H1 (cell line): ENCODE data around the gene ZNF24. TPM values are rescaled to one million over a fixed set of nuclear protein-coding genes. Genes with fewer than 3 reads are reported as not detected.

ENCODE experiments used
- BACH1 ChIP-seq: IDR thresholded peaks from 2 replicates; pipeline ENCODE4 v1.6.1; 2012; ENCODE audit warnings: low read length, improper control_type of control experiment
- CBX8 ChIP-seq: fragments of 300-800, 300-1000 bp; sonication (generic); IDR thresholded peaks from 2 replicates; pipeline ENCODE4 v1.7.1; 2016; ENCODE audit warnings: low read depth, low read length, borderline replicate concordance
- CREB1 ChIP-seq: IDR thresholded peaks from 2 replicates; pipeline ENCODE4 v1.6.1; 2012; ENCODE audit warnings: inconsistent platforms
- PHF8 ChIP-seq: fragments of 200-600 bp; sonication (generic); conservative IDR thresholded peaks from 2 replicates; pipeline ENCODE4 v1.7.1; 2012; ENCODE audit warnings: low read depth, mild to moderate bottlenecking, inconsistent platforms, low read length, moderate library complexity
- RFX5 ChIP-seq: IDR thresholded peaks from 2 replicates; pipeline ENCODE4 v1.6.1; 2011; ENCODE audit warnings: low read depth, low read length, improper control_type of control experiment, borderline replicate concordance
- ZNF274 ChIP-seq: IDR thresholded peaks from 2 replicates; pipeline ENCODE4 v1.7.0; 2012; ENCODE audit warnings: low read length, borderline replicate concordance; ENCODE audit errors: extremely low read depth
- polyA plus RNA-seq, 7 experiments: library from polyadenylated mRNA; depleted of rRNA in 3 of 7; stranded (reverse) in 5 of 7; unstranded in 2 of 7; fragments of >200 nt in 5 of 7; fragments of 200-250 nt in 2 of 7; gene quantifications; 1 replicate in 5 of 7; 2 replicates in 1 of 7; 4 replicates in 1 of 7; pipeline versions ENCODE4 v1.2.1 to v1.2.3, GENCODE V29; 2011 to 2013; ENCODE audit warnings: missing spikeins in 2 of 7, mixed read lengths in 2 of 7
- total RNA-seq: library from RNA; stranded (reverse); fragmentation: NEBNext Ultra II Directional; extraction: Animal tissue kit (Norgen Biotek cat#: 25700); gene quantifications from 2 replicates; pipeline ENCODE4 v1.2.1, GENCODE V29; 2021
- TF ChIP-seq, protein P1 (sequence below): fragments of 300-600 bp; sonication (generic); IDR thresholded peaks from 2 replicates; pipeline ENCODE4 v1.7.1; 2012; ENCODE audit warnings: low read length, moderate library complexity, mild to moderate bottlenecking, inconsistent platforms; ENCODE audit not compliant: insufficient replicate concordance

ZNF24 gene
- total and polyA plus RNA-seq, 2 of the 8 experiments (the other 6 are each of a cell fraction or from before 2014, with no cell fraction given), result 12.5 to 56.9 TPM

DNA sequence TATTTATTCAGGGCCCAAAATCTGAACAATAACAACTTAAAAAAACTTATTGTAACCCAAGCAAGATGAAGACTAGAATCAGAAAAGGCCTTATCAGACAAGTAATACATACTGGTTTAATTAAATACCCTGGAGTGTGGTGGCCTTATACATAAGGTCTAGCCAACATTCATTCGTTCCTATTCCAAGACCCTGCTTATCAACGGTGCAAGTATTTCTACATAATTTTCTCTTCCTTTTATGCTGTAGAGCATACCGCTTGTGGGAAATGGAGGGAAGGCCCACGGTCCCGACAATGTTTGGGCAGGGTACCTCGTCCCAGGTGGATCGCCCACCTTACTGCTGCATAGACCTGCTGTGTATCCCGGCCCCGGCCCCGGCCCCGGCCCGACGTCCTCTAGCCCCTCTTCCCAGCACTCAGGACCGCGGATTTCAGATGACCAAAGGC lies 708 bp downstream of the ZNF24 start (continued):
- TF ChIP-seq, protein P1, sequence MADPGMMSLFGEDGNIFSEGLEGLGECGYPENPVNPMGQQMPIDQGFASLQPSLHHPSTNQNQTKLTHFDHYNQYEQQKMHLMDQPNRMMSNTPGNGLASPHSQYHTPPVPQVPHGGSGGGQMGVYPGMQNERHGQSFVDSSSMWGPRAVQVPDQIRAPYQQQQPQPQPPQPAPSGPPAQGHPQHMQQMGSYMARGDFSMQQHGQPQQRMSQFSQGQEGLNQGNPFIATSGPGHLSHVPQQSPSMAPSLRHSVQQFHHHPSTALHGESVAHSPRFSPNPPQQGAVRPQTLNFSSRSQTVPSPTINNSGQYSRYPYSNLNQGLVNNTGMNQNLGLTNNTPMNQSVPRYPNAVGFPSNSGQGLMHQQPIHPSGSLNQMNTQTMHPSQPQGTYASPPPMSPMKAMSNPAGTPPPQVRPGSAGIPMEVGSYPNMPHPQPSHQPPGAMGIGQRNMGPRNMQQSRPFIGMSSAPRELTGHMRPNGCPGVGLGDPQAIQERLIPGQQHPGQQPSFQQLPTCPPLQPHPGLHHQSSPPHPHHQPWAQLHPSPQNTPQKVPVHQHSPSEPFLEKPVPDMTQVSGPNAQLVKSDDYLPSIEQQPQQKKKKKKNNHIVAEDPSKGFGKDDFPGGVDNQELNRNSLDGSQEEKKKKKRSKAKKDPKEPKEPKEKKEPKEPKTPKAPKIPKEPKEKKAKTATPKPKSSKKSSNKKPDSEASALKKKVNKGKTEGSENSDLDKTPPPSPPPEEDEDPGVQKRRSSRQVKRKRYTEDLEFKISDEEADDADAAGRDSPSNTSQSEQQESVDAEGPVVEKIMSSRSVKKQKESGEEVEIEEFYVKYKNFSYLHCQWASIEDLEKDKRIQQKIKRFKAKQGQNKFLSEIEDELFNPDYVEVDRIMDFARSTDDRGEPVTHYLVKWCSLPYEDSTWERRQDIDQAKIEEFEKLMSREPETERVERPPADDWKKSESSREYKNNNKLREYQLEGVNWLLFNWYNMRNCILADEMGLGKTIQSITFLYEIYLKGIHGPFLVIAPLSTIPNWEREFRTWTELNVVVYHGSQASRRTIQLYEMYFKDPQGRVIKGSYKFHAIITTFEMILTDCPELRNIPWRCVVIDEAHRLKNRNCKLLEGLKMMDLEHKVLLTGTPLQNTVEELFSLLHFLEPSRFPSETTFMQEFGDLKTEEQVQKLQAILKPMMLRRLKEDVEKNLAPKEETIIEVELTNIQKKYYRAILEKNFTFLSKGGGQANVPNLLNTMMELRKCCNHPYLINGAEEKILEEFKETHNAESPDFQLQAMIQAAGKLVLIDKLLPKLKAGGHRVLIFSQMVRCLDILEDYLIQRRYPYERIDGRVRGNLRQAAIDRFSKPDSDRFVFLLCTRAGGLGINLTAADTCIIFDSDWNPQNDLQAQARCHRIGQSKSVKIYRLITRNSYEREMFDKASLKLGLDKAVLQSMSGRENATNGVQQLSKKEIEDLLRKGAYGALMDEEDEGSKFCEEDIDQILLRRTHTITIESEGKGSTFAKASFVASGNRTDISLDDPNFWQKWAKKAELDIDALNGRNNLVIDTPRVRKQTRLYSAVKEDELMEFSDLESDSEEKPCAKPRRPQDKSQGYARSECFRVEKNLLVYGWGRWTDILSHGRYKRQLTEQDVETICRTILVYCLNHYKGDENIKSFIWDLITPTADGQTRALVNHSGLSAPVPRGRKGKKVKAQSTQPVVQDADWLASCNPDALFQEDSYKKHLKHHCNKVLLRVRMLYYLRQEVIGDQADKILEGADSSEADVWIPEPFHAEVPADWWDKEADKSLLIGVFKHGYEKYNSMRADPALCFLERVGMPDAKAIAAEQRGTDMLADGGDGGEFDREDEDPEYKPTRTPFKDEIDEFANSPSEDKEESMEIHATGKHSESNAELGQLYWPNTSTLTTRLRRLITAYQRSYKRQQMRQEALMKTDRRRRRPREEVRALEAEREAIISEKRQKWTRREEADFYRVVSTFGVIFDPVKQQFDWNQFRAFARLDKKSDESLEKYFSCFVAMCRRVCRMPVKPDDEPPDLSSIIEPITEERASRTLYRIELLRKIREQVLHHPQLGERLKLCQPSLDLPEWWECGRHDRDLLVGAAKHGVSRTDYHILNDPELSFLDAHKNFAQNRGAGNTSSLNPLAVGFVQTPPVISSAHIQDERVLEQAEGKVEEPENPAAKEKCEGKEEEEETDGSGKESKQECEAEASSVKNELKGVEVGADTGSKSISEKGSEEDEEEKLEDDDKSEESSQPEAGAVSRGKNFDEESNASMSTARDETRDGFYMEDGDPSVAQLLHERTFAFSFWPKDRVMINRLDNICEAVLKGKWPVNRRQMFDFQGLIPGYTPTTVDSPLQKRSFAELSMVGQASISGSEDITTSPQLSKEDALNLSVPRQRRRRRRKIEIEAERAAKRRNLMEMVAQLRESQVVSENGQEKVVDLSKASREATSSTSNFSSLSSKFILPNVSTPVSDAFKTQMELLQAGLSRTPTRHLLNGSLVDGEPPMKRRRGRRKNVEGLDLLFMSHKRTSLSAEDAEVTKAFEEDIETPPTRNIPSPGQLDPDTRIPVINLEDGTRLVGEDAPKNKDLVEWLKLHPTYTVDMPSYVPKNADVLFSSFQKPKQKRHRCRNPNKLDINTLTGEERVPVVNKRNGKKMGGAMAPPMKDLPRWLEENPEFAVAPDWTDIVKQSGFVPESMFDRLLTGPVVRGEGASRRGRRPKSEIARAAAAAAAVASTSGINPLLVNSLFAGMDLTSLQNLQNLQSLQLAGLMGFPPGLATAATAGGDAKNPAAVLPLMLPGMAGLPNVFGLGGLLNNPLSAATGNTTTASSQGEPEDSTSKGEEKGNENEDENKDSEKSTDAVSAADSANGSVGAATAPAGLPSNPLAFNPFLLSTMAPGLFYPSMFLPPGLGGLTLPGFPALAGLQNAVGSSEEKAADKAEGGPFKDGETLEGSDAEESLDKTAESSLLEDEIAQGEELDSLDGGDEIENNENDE, result no peak
- TF ChIP-seq PHF8 (no peak), BACH1 (no peak), CREB1 (no peak), RFX5 (no peak), CBX8 (no peak), ZNF274 (no peak)
